HEK293 (cell line): ENCODE measurements around the gene LRRC47.
A peak's percentile ranks its signal among the peaks of the same experiment; 100 is the strongest.

ENCODE experiments used
- AEBP2 ChIP-seq: fragments of 450-650 bp; formaldehyde crosslinking; IDR thresholded peaks from 2 replicates; pipeline ENCODE4 v1.5.1; 2016; ENCODE audit warnings: missing biosample characterization, missing genetic modification characterization, borderline replicate concordance
- HIC1 ChIP-seq: fragments of 450-650 bp; formaldehyde crosslinking; IDR thresholded peaks from 2 replicates; pipeline ENCODE4 v1.5.1; 2016; ENCODE audit warnings: missing biosample characterization, missing genetic modification characterization
- PRDM1 ChIP-seq: fragments of 450-650 bp; formaldehyde crosslinking; IDR thresholded peaks from 2 replicates; pipeline ENCODE4; 2016; ENCODE audit warnings: missing biosample characterization, missing genetic modification characterization
- PRDM6 ChIP-seq: fragments of 450-650 bp; formaldehyde crosslinking; IDR thresholded peaks from 2 replicates; pipeline ENCODE4 v1.5.1; 2017; ENCODE audit warnings: missing biosample characterization, missing genetic modification characterization
- ZBTB1 ChIP-seq: fragments of 450-650 bp; formaldehyde crosslinking; IDR thresholded peaks from 2 replicates; pipeline ENCODE4 v1.5.1; 2016; ENCODE audit warnings: missing biosample characterization, missing genetic modification characterization
- ZBTB10 ChIP-seq: fragments of 450-650 bp; formaldehyde crosslinking; IDR thresholded peaks from 2 replicates; pipeline ENCODE4 v1.5.1; 2016; ENCODE audit warnings: missing biosample characterization, missing genetic modification characterization
- ZEB2 ChIP-seq: fragments of 450-650 bp; formaldehyde crosslinking; IDR thresholded peaks from 2 replicates; pipeline ENCODE4 v1.5.1; 2016; ENCODE audit warnings: missing biosample characterization, missing genetic modification characterization
- ZFHX2 ChIP-seq: fragments of 450-650 bp; formaldehyde crosslinking; conservative IDR thresholded peaks from 2 replicates; pipeline ENCODE4 v1.5.1; 2016; ENCODE audit warnings: missing biosample characterization, missing genetic modification characterization
- ZFP41 ChIP-seq: fragments of 450-650 bp; formaldehyde crosslinking; IDR thresholded peaks from 2 replicates; pipeline ENCODE4 v1.5.1; 2016; ENCODE audit warnings: missing biosample characterization, missing genetic modification characterization, borderline replicate concordance
- ZFP69B ChIP-seq: fragments of 450-650 bp; formaldehyde crosslinking; IDR thresholded peaks from 2 replicates; pipeline ENCODE4 v1.5.1; 2016; ENCODE audit warnings: missing biosample characterization, missing genetic modification characterization
- ZNF133 ChIP-seq: fragments of 450-650 bp; formaldehyde crosslinking; IDR thresholded peaks from 2 replicates; pipeline ENCODE4 v1.5.1; 2016; ENCODE audit warnings: missing biosample characterization, missing genetic modification characterization
- ZNF174 ChIP-seq: fragments of 450-650 bp; formaldehyde crosslinking; IDR thresholded peaks from 2 replicates; pipeline ENCODE4 v1.5.0; 2017; ENCODE audit warnings: missing biosample characterization, mild to moderate bottlenecking, missing genetic modification characterization
- ZNF211 ChIP-seq: fragments of 450-650 bp; formaldehyde crosslinking; IDR thresholded peaks from 2 replicates; pipeline ENCODE4 v1.5.1; 2016; ENCODE audit warnings: low read depth, missing biosample characterization, missing genetic modification characterization
- ZNF223 ChIP-seq: fragments of 450-650 bp; formaldehyde crosslinking; IDR thresholded peaks from 2 replicates; pipeline ENCODE4 v1.5.1; 2016; ENCODE audit warnings: missing biosample characterization, missing genetic modification characterization
- ZNF248 ChIP-seq: fragments of 450-650 bp; formaldehyde crosslinking; IDR thresholded peaks from 2 replicates; pipeline ENCODE4 v1.5.1; 2017; ENCODE audit warnings: missing biosample characterization, missing genetic modification characterization
- ZNF280D ChIP-seq: fragments of 450-650 bp; formaldehyde crosslinking; IDR thresholded peaks from 2 replicates; pipeline ENCODE4 v1.5.1; 2016; ENCODE audit warnings: missing biosample characterization, missing genetic modification characterization
- ZNF391 ChIP-seq: fragments of 450-650 bp; formaldehyde crosslinking; IDR thresholded peaks from 2 replicates; pipeline ENCODE4 v1.5.1; 2016; ENCODE audit warnings: low read depth, missing biosample characterization, missing genetic modification characterization, borderline replicate concordance
- ZNF48 ChIP-seq: fragments of 450-650 bp; formaldehyde crosslinking; IDR thresholded peaks from 2 replicates; pipeline ENCODE4 v1.5.1; 2016; ENCODE audit warnings: missing biosample characterization, missing genetic modification characterization
- ZNF501 ChIP-seq: fragments of 450-650 bp; formaldehyde crosslinking; IDR thresholded peaks from 2 replicates; pipeline ENCODE4 v1.5.1; 2016; ENCODE audit warnings: missing biosample characterization, missing genetic modification characterization
- ZNF510 ChIP-seq: fragments of 450-650 bp; formaldehyde crosslinking; IDR thresholded peaks from 2 replicates; pipeline ENCODE4 v1.5.1; 2018; ENCODE audit warnings: mild to moderate bottlenecking, missing genetic modification characterization, missing biosample characterization; ENCODE audit not compliant: insufficient replicate concordance
- ZNF692 ChIP-seq: fragments of 450-650 bp; formaldehyde crosslinking; IDR thresholded peaks from 2 replicates; pipeline ENCODE4 v1.5.1; 2016; ENCODE audit warnings: missing biosample characterization, missing genetic modification characterization
- ZNF747 ChIP-seq: fragments of 450-650 bp; formaldehyde crosslinking; IDR thresholded peaks from 2 replicates; pipeline ENCODE4 v1.5.1; 2016; ENCODE audit warnings: missing biosample characterization, missing genetic modification characterization
- ZSCAN30 ChIP-seq: fragments of 450-650 bp; IDR thresholded peaks from 2 replicates; pipeline ENCODE4 v1.5.1; 2018; ENCODE audit warnings: missing biosample characterization, mild to moderate bottlenecking, missing genetic modification characterization, moderate library complexity

Gene LRRC47

GRCh38 chr1:3775490-3776230 lies 20.6 kb downstream of the LRRC47 start (continued):
- TF ChIP-seq ZBTB10 (tag by site-specific recombination) (peak; percentile 71; the same call in 1 of the 2 replicates), HIC1 (tag by site-specific recombination) (peak; percentile 40; the same call in 1 of the 2 replicates), PRDM1 (tag by site-specific recombination) (no peak), ZFP69B (tag by site-specific recombination) (peak; percentile 90), ZFP41 (tag by site-specific recombination) (no peak), AEBP2 (tag by site-specific recombination) (no peak), ZNF510 (tag by site-specific recombination) (no peak), ZBTB1 (tag by site-specific recombination) (no peak), ZEB2 (no peak), ZNF280D (tag by site-specific recombination) (no peak), ZNF174 (no peak), ZSCAN30 (peak; percentile 76; the same call in 1 of the 2 replicates), ZNF248 (tag by site-specific recombination) (no peak), ZNF391 (0 out of 2 replicates have a peak, but pooled peaks have one; percentile 58), ZNF692 (tag by site-specific recombination) (peak; percentile 97), ZNF48 (no peak), ZNF223 (tag by site-specific recombination) (no peak), PRDM6 (no peak), ZNF133 (tag by site-specific recombination) (no peak), ZNF501 (no peak), ZNF211 (no peak), ZNF747 (tag by site-specific recombination) (no peak), ZFHX2 (tag by site-specific recombination) (0 out of 2 replicates have a peak, but pooled peaks have one; percentile 5)
- TF ChIP-seq, all 188 proteins: peak for 33
